Esophagus mucosa (tissue), 1 donor: ENCODE measurements around the gene SP2. TPM values are rescaled to one million over a fixed set of nuclear protein-coding genes. Genes with fewer than 3 reads are reported as not detected.

Experiments
- ATAC-seq: fragments of 200-7000 bp; cut with Tn5 transposase; one replicate; pipeline ENCODE4 v1.9.1; 2020
- total RNA-seq: library from RNA; stranded (reverse); gene quantifications from one replicate; pipeline ENCODE4 v1.2.4, GENCODE V29; 2023
- donor health status: DM: yes; HTN: yes; CAD: no.

SP2 gene
- total RNA-seq, 1 donor from 2014 or later = 12.7 TPM

DNA sequence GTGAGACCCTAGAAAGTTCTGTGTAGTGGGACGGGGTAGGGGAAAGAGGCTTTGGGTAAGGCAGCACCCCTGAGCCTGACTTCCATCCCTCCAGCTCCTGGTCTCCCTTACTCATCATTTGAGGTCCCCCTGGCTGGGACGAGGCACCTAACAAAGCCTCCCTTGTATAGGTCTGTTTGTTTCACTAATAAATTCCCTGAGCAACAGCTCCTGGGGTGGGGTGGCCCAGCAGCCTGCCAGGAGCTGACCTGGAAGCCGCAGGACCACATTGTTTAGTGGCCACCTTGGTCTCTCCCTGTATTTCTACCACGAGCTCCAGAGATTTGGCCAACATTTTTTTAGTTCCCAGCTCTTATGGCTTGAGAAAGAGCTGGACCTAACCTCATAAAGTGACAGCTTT lies 54.4 kb downstream of the SP2 start:
- ATAC-seq = no peak

DNA sequence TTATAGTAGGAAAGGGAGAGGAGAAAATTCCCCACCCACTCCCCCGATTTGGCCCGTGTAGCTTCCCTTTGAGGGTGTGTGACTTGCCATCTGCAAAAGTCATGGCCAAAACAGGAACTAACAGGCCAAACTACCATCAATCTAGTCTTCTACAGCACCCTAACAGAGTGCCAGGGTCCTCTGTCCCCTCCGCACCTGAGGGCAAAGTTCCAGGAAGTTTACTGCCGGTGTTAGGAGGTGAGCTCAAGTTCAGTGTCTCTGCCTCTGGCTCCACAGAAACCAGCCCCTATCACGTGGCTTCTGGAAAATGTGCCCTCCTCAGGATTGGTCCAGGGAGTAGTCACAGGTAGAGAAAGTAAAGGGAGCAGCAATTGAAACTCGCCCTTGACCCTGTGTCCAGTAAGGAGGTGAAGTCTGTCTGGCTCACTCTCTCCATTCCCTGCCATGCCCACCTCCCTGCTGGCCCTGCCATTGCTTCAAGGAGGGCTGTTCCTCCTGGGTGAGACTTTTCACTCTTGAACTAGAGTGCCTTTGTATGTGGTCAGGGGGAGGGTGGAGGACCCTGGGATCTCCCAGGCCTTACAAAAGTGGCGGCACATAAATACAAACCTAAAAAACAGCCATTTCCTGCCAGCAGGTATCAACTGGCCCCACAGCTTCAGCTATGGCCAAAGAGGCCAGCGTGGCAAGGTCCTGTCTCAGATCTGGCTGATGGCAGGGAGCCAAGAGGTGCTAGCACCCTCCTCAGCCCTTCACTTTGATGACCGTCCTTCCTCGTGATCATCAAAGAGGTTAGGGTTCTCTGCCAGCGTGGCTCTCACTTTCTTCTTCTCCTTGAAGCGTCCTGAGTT lies 56.4 kb downstream of the SP2 start:
- no peak for ATAC-seq

DNA sequence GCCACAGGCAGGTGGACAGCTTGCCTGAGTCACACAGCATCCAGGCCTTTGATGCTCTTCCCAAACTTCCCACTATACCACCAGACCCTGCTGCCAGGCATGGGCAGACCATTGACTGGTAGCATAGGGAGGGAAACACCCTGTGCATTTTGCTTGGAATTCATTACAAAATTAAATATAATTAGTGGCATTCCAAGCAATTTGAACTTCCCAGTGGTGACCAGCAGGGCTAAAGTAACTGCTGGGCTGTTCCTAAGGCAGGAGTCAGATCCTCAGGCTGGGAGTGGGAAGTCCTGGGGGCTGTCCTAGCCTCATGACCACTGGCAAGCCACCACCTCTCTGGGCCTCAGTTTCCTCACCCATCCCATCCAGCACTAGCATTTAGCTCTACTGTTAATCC lies 57.9 kb downstream of the SP2 start:
- ATAC-seq = no peak

DNA sequence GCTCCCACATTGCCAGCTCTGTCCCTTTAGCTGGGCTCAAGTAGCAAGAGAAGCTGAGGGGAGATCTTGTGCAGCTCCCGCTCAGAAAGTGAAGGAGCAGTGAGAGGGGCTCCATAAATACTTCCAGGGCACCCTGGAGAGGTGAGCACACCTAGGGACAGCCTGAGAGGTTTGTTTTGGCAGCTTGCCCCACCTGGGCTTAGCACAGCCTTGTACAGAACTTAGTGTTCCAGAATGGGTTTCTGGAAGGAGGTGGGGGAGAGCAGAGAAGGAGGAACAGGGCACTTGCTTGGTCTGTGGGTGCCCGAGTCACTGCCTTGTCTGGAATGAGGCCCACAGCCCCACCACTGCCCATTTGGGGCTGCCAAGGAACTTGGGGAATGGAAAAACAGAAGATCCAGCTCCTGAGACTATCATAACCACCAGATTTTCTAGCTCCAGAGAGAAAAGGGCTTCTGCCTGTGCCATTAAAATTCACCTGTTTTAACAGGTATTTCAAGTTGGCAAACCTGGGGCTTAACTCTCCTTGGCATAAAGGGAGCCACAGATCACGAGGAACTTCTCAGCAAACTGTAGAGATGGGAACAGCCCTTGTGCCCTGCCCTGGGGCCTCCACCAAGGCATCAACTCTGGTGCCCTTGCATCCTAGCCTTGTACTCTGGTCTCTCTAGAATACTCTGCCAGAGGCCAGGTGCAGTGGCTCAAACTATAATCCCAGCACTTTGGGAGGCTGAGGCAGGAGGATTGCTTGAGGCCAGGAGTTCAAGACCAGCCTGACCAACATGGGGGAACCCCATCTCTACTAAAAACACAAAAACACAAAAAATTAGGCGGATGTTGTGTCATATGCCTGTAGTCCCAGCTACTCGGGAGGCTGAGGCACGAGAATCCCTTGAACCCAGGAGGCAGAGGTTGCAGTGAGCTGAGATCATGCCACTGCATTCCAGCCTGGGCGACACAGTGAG lies 59.7 kb downstream of the SP2 start:
- peak; percentile 68 for ATAC-seq

DNA sequence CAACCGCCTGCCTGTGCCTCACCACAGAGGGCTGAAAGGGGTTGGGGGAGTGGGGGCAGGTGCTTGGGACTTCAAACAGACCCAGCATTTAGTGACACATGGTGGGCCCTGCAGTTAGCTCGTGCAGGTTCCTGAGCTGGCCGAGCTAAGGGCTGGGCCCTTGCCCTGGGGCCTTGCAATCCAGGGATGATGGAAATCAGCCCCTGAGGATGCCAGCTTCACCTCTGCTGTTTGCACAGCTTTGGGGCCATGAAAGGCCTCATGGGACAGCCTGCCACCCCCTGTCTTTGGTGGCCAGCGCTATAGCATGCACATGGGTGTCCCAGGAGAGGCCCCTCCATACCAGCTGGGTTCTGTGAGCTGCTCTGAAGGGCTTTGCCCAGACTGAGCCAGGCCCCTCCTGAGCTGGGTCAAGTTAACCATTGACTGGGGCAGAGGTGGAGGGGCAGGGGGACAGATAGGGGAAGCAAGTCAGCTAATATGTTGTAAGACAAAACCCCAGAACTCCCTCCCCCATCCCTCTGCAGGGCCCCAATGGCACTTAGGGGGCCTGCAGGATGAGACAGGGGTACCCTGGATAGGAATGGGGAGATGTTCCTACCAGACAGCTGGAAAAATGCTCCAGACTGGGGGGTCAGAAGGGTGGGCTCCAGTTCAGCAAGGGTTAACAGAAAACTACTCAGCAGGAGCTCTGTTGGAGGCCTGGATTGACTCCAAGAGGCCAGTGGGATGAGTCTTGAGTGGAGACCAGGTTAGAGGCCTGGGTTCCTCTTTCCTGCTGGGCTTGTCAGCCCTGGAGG lies 61.0 kb downstream of the SP2 start:
- ATAC-seq = peak; percentile 3

DNA sequence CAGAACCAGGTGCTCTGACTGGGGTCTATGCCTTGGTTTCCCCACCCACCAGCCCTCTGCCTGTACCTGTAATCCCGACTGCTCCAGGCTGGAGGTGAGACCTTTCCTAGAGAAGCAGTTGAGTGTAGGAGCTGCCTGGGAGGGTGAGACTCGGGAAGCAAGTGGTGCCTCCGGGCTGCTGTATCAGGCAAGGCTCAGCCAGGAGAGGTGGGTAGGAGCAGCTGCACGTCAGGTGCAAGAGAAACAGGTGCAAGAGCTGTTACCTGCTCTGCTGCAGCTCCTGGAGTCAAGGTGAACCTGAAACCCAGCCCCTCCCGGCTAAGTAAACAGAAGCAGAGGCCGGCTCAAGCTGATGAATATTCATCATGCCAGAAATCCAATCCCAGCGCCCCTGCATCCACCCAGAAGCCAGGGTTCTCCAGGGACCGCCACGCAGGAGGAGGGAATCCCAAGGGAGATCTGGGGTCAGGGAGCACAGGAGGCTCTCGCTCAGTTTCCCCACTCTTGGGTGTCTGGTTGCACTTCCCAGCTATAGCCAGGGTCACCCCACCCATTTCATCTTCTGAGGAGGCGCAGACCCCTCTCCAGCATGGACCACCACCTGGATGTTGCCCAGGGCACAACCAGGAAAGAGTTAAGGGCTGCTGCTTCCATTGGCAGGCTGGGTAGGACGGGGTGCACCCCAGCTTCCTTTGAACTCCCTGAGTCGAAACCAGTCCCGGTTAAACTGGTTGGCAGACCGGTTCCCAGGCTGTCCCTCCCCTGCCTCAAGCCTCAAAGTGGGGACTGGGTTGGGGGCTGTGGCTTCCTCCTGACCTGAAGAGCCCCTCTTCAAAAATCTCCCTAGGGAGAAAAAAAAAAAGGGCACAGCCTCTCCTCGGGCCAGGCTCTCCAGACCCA lies 61.8 kb downstream of the SP2 start, which contains the start of gene PRR15L:
Gene PRR15L (minus strand): TSS at position 293 of the 900 bp plus-strand sequence. CDS start 4,649 bp downstream, outside the sequence.
- ATAC-seq = peak; percentile 84

DNA sequence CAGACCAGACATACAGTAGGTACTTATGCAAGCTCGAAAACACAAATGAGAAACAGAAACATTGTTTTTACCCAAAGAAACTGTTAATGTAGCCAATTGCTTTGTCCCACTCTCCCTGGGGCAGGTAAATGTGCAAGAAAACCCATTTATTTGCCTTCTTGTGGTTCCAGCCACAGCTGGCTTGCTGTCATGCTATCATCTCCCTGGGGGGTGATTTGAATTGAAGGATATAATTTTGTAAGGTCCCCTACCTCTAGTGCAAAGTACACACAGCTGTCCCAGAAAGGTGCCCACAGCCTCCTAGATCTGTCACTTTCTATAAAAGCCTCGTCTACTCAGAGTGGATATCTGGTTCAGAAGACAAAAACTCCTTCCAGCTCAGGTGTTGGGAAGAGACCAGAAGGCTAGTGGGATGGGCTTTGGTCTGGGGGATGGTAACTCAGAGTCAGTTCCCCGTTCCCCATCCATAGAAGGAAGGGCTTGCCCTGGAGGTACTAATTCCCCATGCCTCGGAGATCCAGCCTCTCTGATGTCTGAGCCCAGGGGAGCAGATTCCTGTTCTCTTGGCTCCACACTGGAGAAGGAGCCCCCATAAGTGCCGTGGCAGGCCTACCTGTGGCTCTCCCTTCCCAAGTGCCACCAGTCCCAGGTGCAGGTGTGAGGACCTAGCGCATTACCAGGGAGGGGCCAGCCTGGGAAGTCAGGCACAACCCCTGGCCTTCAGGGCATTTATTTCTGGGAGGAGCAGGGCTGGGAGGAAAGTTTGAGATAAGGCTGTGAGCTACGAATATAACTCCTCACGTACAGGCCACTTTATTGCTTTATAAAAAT lies 64.0 kb downstream of the SP2 start:
- no peak for ATAC-seq

DNA sequence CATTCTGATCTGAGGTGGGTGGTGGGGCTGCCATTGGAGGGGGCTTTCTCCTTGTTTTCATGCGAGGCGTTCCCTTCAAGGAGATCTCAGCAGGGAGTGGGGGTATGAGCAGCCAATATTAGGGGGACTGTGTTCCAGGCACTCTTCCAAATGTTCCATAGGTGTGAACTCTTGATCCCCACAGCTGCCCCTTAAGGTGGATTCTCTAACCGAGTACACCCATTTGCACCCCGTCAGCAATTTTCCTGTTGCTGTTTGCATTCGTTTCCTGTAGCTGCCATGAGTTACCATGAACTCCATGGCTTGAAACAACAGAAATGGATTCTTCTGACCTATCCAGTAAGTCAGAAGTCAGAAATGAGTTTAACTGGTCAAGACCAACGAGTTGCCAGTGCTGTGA lies 65.4 kb downstream of the SP2 start:
- ATAC-seq = no peak

DNA sequence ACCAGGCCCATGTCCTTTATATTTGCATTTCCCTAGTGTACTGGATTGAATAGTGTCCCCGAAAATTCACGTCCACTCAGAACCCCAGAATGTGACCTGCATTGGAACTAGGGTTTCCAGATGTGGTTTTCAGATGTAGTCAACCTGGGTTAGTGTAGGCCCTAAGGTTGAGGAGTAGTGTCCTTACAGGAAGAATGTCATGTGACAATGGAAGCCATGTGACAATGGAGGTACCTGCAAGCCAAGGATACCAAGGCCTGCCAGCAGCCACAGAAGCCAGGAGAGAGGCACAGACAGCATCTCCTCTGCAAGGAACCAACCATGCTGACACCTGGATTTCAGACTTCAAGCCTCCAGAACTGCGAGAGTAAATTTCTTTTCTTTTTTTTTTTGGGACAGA lies 66.9 kb downstream of the SP2 start:
- no peak for ATAC-seq

DNA sequence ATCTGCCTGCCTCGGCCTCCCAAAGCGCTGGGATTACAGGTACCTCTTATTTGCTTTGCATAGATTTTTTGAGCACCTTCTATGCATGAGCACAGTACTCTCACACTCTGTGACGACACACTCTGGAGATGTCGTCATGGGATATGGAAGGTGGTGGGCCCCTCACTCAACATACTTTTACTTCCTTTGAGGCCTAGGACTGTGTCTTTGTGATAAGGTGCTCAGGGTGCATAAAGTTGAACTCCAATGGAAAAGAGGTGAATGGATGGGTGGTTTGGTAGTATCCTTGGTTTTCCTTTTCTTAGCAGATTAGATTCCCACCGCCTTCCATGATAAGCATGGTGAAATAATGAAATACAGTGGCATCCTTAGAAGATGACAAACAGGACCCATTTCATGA lies 68.8 kb downstream of the SP2 start:
- no peak for ATAC-seq

DNA sequence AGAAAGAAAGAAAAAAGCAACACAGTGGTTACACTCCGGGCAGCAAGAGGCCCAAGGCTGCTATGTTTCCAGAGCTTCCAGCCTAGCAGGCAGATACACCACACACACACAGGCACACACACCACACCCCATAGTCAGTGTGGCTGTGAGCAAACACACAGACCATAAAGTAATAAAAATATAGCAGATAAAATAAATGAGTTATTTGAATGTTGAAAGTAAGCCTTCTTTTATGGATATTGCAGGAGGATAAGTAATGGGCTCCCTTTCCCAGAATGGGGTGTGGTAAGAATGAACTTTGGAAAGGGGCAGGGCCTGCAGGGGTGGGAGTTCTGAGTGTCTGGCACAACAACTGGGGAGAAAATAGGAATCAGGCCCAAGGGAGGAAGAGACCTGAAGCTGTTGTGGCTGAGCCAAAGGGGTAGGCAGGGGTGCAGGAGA lies 70.1 kb downstream of the SP2 start:
- no peak for ATAC-seq

DNA sequence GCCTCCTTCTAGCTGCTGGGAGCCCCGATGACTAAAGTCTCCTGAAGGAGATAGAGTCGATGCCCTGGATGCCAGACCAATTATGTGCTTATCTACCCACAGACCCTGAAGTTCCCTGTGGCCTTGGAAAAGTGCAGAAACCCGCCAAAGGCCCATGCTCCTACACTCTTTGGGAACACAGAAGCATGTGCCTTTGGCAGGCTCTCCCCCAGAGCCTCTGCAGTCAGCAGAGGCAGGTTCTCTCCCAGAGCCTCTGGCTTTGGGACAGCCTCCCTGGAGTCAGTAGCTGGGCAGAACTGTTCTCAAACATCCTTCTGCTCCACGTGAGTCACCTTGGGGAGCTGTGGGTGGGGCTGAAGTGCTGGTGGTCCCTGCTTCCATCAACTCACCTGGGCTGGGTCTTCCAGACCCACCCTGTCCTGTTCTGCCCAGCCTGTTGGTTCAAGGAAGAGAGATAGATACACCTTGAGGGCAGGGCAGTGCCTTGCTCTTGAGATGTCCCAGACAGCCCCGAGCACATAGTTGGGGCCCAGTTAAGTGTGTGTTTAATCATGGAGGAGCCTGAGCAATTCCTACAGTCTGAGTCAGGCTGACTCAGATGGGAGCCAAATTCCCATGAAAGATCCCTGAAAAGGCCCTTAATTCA lies 71.7 kb downstream of the SP2 start:
- peak; percentile 67 for ATAC-seq

DNA sequence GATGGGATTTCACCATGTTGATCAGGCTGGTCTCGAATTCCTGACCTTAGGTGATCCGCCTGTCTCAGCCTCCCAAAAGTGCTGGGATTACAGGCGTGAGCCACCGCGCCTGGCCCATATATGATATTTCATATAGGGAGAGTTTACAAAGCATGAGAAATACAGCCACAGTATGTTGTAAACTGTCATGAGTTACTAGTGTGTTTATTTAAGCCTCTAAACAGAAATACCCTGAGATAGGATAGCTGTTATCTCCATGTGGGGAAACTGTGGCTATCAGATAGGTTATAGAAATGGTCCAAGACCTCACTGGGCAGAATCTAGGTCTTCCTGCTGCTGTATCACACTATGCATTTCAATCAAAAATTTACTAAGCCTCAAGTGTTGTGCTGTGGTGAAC lies 72.8 kb downstream of the SP2 start:
- no peak for ATAC-seq

DNA sequence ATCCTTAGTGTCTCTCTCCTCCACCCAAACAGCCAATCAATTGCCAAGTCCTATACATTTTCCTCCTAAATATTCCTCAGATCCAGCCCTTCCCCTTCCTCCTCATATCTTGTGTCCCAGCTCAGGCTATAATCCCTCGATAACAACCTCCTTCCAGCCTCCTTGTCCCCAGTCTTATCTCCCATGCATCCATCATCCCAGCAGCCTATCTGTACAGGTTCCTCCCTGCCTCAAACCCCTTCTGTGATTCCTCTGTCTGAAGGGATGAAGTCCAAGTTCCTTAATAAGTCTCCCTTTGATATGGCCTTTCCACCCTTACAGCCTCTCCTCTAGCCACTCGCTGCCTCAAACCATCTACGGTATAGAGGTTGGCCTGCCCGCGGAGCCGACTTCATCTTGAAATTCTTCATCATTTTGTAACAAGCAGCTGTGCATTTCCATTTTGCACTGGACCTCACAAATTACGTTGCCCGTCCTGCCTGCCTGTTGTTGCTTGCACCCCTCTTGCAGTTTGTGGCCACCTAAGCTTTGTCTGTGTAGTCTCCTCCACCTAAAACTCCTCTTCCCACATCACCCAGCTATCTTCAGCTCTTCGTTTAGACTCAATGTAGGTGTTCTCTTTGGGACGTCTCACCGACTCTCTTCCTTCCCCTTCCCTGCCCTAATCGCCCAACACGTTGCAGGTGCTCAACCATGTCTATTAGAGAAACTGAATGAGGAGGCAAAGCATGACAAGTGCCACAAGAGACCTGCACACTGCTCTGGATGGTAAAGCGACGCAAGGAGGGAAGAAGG lies 74.1 kb downstream of the SP2 start:
- ATAC-seq = no peak

DNA sequence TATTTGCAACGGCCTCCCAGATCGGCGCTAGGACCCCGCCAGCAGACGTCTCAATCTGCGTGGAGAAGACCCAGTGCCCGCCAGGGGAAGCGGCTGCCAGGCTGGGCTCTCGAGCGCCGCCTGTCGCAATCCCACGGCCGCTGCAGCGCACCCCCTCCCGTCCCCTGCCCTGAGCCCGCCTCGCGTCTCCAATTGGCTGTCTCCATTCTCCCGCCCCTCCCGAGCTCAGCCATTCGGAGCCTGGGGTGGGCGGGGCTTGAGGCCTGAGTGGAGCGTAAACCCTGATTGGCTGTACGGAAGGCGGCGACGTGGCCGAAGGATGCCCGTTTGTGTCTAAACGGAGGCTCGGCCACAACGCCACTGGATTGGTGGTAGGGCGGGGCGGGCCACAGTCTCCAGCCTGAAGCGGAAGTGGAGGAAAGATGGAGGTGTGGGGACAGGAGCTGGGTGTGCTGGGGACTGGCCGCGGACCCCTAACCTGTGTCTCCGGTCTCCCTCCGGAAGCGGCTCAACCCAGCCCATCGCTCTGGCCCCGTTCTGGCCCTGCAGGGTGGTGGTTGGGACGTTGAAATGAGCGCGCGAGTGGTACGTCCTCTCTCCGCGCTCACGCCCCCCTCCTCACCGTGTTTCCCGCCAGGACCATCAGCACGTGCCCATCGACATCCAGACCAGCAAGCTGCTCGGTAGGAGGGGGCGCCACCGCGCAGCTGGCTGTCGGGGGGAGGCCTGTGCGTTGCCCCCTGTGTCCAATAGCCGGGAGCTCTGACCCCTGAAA lies 74.9 kb downstream of the SP2 start, which contains the start of gene CDK5RAP3:
Gene CDK5RAP3 (plus strand): TSS at position 389 of the 775 bp plus-strand sequence. CDS start 34 bp downstream, at position 423.
- ATAC-seq = peak; percentile 97

DNA sequence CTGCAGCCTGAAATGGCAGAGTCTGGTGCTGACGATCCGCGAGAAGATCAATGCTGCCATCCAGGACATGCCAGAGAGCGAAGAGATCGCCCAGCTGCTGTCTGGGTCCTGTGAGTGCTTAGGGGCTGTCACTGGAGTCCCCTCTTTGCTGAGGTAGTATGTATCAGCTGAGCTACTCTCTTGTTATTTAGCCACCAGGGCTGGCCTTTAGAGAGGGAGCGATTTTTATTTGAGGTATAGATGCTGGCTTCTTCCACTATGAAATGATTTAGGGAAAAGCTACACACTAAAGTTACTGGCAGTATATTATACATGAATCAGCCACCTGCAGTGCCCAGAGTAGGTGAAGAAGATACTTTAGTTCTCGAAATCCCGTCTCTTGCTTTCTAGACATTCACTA lies 77.5 kb downstream of the SP2 start:
- no peak for ATAC-seq

DNA sequence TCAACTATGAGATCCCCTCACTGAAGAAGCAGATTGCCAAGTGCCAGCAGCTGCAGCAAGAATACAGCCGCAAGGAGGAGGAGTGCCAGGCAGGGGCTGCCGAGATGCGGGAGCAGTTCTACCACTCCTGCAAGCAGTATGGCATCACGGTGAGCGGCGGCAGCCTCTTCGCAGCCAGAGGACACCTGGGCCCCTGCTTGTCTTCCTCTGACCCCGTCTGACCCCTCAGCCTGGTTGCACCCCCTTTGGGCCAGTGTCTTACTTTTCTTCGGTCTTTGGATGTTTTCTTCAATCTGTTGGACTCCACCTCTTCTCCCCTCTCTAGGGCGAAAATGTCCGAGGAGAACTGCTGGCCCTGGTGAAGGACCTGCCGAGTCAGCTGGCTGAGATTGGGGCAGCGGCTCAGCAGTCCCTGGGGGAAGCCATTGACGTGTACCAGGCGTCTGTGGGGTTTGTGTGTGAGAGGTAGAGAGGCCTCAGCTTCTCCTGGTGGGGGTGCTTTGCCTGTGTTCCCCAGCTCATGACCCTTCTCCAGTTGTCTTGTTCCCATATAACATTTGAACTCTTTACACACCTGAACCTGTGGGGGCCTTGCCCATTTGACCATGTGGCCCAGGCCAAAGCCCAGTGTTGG lies 79.3 kb downstream of the SP2 start:
- ATAC-seq = no peak

DNA sequence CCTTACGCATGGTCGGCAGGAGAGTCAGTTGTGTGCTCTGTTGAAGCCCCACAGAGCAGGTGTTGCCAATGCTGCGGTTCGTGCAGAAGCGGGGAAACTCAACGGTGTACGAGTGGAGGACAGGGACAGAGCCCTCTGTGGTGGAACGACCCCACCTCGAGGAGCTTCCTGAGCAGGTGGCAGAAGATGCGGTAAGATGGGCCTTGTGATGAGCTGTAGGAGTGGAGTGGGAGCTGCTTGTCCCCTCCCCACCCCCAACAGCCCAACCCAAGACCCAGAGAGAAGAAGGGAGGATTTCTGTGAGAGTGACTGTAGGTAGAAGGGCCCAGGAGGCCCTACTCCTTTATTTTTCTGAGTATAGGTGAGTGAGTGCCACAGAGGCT lies 79.8 kb downstream of the SP2 start:
- ATAC-seq = no peak
